ENCODE measurements around the gene CTAGE4.
"Not testable (repeated sequence)": the region's sequence is repeated elsewhere in the genome, so short reads cannot be mapped to it uniquely, and the experiment has no call there.

- not testable (repeated sequence) for TF ChIP-seq POLR2A (IDR thresholded peaks at IDR 0.05)
- peak in 2 of 3 donors; percentile 16 to 17 for TF ChIP-seq CTCF (IDR thresholded peaks at IDR 0.05)
Observed at GRCh38 chr7:144178380-144179164, 4.7 kb upstream of the CTAGE4 start.

All from ovary (tissue), 3 donors.